Progenitor cell of endocrine pancreas (in vitro differentiated cells): Measurements from ENCODE around the gene PLAAT5. TPM values are rescaled to one million over a fixed set of nuclear protein-coding genes. Genes with fewer than 3 reads are reported as not detected.

Experiments used
- DNase-seq: peaks from one replicate; pipeline ENCODE4 v3.0.0; 2021; ENCODE audit warnings: low spot score; ENCODE audit not compliant: unreplicated experiment
- H3K27ac Mint-ChIP-seq: 2 replicates; pipeline ENCODE4 v1.8.0; 2021; ENCODE audit warnings: mild to moderate bottlenecking, moderate library complexity, mixed read lengths
- H3K27me3 Mint-ChIP-seq: 2 replicates; pipeline ENCODE4 v1.8.0; 2021; ENCODE audit warnings: mixed read lengths
- H3K36me3 Mint-ChIP-seq: 2 replicates; pipeline ENCODE4 v1.8.0; 2022; ENCODE audit warnings: mixed read lengths; ENCODE audit not compliant: insufficient read depth
- H3K4me1 Mint-ChIP-seq: 2 replicates; pipeline ENCODE4 v1.8.0; 2021; ENCODE audit warnings: low read depth, mixed read lengths
- H3K4me3 Mint-ChIP-seq: 2 replicates; pipeline ENCODE4 v1.8.0; 2021; ENCODE audit warnings: low read depth, mild to moderate bottlenecking, moderate library complexity, mixed read lengths
- H3K9me3 Mint-ChIP-seq: 2 replicates; pipeline ENCODE4 v1.8.0; 2021; ENCODE audit warnings: low read depth, mixed read lengths
- CTCF ChIP-seq: fragments of 200-600 bp; sonication (generic); IDR thresholded peaks from one replicate; pipeline ENCODE4 v1.5.0; 2021; ENCODE audit warnings: antibody characterized with exemption, mild to moderate bottlenecking; ENCODE audit not compliant: unreplicated experiment
- total RNA-seq: library from RNA; stranded (reverse); gene quantifications from 2 replicates; pipeline ENCODE4 v1.2.1, GENCODE V29; 2021

Gene PLAAT5
- total RNA-seq, 1 donor from 2014 or later = 27.1 TPM

- DNase-seq = no peak
- Mint-ChIP-seq H3K27me3 (no peaks in the 10 kb centered on the region), H3K9me3 (peaks cover 11% of the 10 kb centered on the region), H3K4me1 (peaks cover 4% of the 10 kb centered on the region), H3K27ac (no peak overlapping the region), H3K4me3 (no peak overlapping the region), H3K36me3 (peaks cover 24% of the 10 kb centered on the region)
- TF ChIP-seq CTCF = no peak
Measured at GRCh38 chr11:63470311-63470710, 20.7 kb downstream of the PLAAT5 start.

- Mint-ChIP-seq H3K27ac (no peak overlapping the region), H3K4me1 (peaks cover 2% of the 10 kb centered on the region), H3K27me3 (no peaks in the 10 kb centered on the region), H3K9me3 (no peaks in the 10 kb centered on the region), H3K36me3 (peaks cover 31% of the 10 kb centered on the region), H3K4me3 (no peak overlapping the region)
- no peak for DNase-seq
- no peak for TF ChIP-seq CTCF
Measured at GRCh38 chr11:63462137-63462536, 28.8 kb downstream of the PLAAT5 start.

- peaks cover 20% of the 10 kb centered on the region for H3K36me3 Mint-ChIP-seq
- no peaks in the 10 kb centered on the region for H3K9me3 Mint-ChIP-seq
- no peak overlapping the region for H3K4me3 Mint-ChIP-seq
- H3K4me1 Mint-ChIP-seq = peaks cover 2% of the 10 kb centered on the region
- H3K27me3 Mint-ChIP-seq = no peaks in the 10 kb centered on the region
- H3K27ac Mint-ChIP-seq = no peak overlapping the region
- no peak for TF ChIP-seq CTCF
- no peak for DNase-seq
Measured at GRCh38 chr11:63459586-63459985, 31.4 kb downstream of the PLAAT5 start.

GRCh38 chr11:63448646-63449045 lies 42.3 kb downstream of the PLAAT5 start:
- DNase-seq = no peak
- Mint-ChIP-seq H3K27ac (no peak overlapping the region), H3K4me1 (peaks cover 1% of the 10 kb centered on the region), H3K36me3 (no peaks in the 10 kb centered on the region), H3K9me3 (no peaks in the 10 kb centered on the region), H3K4me3 (no peak overlapping the region), H3K27me3 (peaks cover 2% of the 10 kb centered on the region)
- no peak for TF ChIP-seq CTCF

- H3K9me3 Mint-ChIP-seq = no peaks in the 10 kb centered on the region
Measured at GRCh38 chr11:63445720-63446119, 45.2 kb downstream of the PLAAT5 start.

More at GRCh38 chr11:63445720-63446119, 45.2 kb downstream of the PLAAT5 start:
- Mint-ChIP-seq H3K27me3 (no peaks in the 10 kb centered on the region), H3K27ac (no peak overlapping the region), H3K36me3 (no peaks in the 10 kb centered on the region), H3K4me1 (peaks cover 1% of the 10 kb centered on the region), H3K4me3 (no peak overlapping the region)
- no peak for TF ChIP-seq CTCF
- DNase-seq = no peak
